GM12874 (cell line): ENCODE results near the gene ARHGEF11.

Experiments used
- CTCF ChIP-seq: IDR thresholded peaks from 2 replicates; pipeline ENCODE4 v1.5.1; 2011; ENCODE audit warnings: low read depth, mild to moderate bottlenecking, control low read depth, low read length, moderate library complexity; ENCODE audit not compliant: insufficient read depth

ARHGEF11 gene

DNA sequence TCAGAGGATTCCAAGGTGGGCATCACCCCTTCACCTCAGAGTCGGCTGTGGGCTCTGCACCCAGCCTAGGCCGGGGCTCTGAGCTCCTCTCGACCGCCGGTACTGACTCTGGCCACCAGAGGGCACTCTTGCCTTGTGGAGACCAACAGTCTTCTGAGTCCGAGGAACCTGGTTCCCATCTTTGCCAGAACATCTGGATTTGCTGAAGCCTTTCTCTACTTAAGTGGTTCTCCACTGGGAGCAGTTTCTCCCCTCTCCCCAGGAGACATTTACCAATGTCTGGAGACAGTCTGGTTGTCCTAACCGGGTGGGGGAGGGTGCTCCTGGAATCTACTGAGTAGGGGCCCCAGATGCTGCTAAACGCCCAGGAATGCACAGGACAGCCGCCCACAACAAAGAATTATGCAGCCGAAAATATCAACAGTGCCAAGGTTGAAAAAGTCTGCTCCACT, 44.7 kb upstream of the ARHGEF11 start:
- TF ChIP-seq CTCF: peak; percentile 89

DNA sequence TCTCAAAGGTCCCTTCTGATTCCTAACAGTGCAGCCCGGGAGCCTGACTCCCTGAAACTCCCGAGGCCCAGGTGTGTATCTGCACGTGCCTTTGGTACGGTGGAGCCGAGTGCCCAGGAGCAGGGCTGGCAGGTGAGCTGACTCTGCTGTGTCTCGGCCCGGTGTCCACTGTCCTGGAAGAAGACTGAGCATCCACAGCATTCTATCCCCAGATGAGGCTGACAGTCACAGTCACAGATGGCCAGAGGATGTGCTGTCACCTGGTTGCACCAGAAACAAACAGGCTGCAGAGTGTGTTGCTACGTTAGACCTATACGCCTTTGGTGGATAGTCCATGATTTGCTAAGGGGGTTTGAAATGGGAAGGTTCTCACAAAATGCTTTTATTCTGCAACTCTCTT, 44.2 kb upstream of the ARHGEF11 start:
- no peak for TF ChIP-seq CTCF

DNA sequence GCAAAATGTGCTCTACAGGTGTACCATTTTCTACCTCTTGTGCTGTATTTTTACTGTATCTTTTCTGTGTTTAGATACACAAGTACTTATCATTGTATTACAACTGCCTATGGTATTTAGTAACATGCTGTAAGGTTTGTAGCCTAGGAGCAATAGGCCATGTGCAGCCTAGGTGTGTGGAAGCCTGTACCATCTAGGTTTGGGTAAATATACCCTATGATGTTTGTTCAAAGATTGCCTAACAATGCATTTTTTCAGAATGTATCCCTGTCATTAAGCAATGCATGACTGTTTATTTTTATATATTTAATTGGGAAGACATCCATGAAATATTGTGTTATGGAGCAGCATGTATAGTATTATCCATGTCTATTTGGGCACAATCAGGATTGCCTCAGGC, 43.1 kb upstream of the ARHGEF11 start:
- TF ChIP-seq CTCF: no peak

DNA sequence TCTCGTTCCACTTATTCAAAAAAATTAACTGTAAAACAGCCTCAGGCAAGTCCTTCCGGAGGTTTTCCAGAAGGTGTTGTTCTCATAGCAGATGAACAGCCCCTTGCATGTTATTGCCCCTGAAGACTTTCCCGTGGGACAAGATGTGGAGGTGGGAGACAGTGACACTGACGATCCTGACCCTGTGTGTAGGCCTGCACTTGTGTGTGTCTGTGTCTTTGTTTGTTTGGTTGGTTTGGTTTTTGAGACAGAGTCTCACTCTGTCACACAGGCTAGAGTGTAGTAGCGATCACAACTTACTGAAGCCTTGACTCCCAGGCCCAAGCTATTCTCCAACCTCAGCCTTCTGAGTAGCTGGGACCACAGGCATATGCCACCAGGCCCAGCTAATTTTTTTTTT, 41.5 kb upstream of the ARHGEF11 start:
- no peak for TF ChIP-seq CTCF

- TF ChIP-seq CTCF: no peak
These were observed 40.8 kb upstream of the ARHGEF11 start for GRCh38 chr1:157086299-157086698.

DNA sequence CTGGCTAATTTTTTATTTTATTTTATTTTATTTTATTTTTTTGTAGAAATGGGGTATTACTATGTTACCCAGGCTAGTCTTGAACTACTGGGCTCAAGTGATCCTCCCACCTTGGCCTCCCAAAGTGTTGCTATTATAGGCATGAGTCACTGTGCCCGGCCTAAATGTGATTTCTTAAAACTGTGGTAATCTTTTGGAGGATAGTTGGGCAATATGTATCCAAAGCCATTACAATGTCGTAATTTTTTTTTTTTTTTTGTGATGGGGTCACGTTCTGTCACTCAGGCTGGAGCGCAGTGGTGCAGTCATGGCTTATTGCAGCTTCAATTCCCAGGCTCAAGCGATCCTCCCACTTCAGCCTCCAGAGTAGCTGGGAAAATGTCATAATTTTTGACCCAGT, 39.9 kb upstream of the ARHGEF11 start:
- no peak for TF ChIP-seq CTCF

DNA sequence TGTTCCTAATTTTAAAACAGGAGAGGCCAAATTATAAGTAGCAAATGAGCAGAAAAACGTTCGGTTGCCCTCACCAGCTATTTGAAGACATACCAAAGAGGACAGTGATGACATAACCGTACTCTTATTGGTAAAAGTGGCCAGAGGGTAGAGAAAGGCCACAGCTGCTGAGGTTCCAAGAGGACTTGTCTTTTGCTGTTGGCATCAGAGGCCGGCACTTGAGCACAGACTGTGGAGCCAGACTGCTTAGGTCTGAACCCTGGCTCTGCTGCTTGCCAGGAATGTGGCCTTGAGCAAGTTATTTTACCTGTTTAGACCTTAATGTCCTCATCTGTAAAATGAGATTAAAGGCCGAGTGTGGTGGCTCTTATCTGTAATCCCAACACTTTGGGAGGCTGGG, 39.2 kb upstream of the ARHGEF11 start:
- no peak for TF ChIP-seq CTCF

DNA sequence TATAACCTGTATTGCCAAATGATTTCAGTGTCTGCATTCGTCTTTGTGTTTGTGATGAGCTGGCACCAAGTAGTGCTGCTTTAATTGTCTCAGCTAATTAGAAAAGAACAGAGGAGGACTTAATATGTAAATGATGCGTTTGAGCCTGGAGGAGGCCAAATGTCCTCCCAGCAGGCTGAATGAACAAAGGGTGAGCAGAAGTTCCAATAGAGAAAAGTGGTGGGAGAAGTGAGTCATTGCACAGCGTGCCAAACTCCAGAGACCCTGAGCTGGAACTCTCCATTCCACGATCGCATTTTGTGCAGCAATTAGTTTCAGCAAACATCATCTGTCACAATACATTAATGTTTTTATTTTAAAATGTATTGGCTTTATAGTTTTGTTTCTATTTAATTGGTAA, 36.2 kb upstream of the ARHGEF11 start:
- no peak for TF ChIP-seq CTCF
